ENCODE data around the gene TREX2. TPM values are rescaled to one million over a fixed set of nuclear protein-coding genes. Genes with fewer than 3 reads are reported as not detected.

The TREX2 gene
- total RNA-seq, 1 experiment from 2014 or later = 1.1 TPM

DNA sequence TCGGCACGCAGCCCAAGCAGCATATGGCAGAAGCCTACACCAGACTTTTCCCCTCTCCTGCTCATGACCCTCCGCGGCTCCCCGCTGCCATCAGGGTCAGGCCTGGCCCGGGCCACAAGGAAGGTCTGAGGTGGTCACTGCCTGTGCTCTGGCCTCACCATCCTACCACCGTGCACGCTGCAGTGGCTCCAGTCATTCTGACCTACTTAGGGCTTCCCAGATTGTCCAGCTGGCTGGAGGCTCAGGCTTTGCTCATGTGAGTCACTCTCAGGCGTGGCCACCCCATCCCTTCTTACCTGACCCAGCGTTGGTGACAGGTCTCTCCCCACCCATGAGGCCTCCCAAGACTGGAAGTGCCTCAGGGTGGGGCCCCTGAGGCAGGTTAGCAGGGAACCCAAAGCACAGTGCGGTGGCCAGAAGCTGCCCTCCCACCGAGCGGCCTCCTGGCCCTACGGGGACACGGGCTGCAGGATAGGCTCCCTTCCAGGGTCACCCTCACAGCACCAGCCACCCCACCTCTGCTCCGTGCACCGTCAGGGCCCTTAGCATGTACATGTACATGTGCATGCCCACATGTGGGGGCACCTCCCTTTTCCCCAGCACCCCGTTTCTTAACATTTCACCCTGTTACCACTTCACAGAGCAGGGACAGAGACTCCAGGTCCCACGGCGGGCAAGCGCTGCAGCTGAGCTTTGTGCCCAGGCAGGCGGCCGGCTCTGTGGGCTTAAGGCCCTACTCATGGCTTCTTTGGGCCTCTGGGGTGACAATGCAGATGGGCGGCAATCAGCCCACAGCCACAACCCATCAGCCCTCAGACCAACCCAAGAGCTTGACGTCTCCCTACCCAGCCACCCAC is 2.2 kb downstream of the TREX2 start:
- Histone ChIP-seq H4K8ac (replicated peaks; ENCODE audit: insufficient read length, low read depth, low read length) (no peak overlapping the region), H3K23ac (ENCODE audit: insufficient read length, low read depth, low read length) (no peak overlapping the region), H3K9me3 (ENCODE audit: control insufficient read depth, low read depth, low read length) (peaks cover 6% of the 10 kb centered on the region), H4K20me1 (ENCODE audit: control insufficient read depth, insufficient read depth, insufficient read length) (no peaks in the 10 kb centered on the region), H3K18ac (ENCODE audit: insufficient read length, low read depth, low read length) (no peak overlapping the region), H3K27me3 (ENCODE audit: insufficient read depth, low read length) (no peaks in the 10 kb centered on the region), H3K56ac (ENCODE audit: insufficient read length, low read depth, low read length) (no peak overlapping the region), H3K4me2 (ENCODE audit: insufficient read depth, insufficient read length, low read length) (no peak overlapping the region), H3K79me1 (ENCODE audit: insufficient read depth, low read depth, low read length, poor library complexity, severe bottlenecking) (no peaks in the 10 kb centered on the region), H3K14ac (ENCODE audit: insufficient read depth, low read length) (no peak overlapping the region), H2BK20ac (ENCODE audit: low read depth, low read length, poor library complexity, severe bottlenecking) (no peak overlapping the region), H3T11ph (ENCODE audit: low read length) (no peak overlapping the region), H3K4me1 (ENCODE audit: insufficient read depth, low read length) (no peaks in the 10 kb centered on the region), H4K5ac (ENCODE audit: insufficient read length, low read depth, low read length) (no peak overlapping the region), H4K91ac (ENCODE audit: insufficient read length, low read depth, low read length) (no peak overlapping the region), H3K23me2 (ENCODE audit: insufficient read length, low read depth, low read length, poor library complexity, severe bottlenecking) (no peaks in the 10 kb centered on the region), H2BK12ac (ENCODE audit: insufficient read length, low read depth, low read length) (no peak overlapping the region), H2BK15ac (ENCODE audit: low read depth, low read length) (no peak overlapping the region), H2BK120ac (ENCODE audit: low read depth, low read length, poor library complexity, severe bottlenecking) (no peak overlapping the region), H3K79me2 (ENCODE audit: insufficient read depth, low read length) (no peaks in the 10 kb centered on the region), H3K9ac (ENCODE audit: extremely low read depth, insufficient read length, low read length) (no peak overlapping the region), H3K4ac (ENCODE audit: low read depth, low read length) (no peak overlapping the region), H2AFZ (ENCODE audit: low read length) (no peak overlapping the region), H3K27ac (ENCODE audit: insufficient read length, low read depth, low read length) (no peak overlapping the region), H2BK5ac (ENCODE audit: insufficient read length, low read length) (no peak overlapping the region), H2AK5ac (ENCODE audit: insufficient read length, low read length) (no peak overlapping the region)
- H3K4me1 Mint-ChIP-seq = no peaks in the 10 kb centered on the region
- H3K36me3 Mint-ChIP-seq (ENCODE audit: insufficient read depth in 1 of 3, low read depth in 3 of 3) = peaks cover 0 to 4% (median 3%) of the 10 kb centered on the region in 3 experiments; a peak in 2 of 7 replicates
- no CpG with 5 or more reads among the region's 25 CpGs for WGBS (ENCODE audit: extremely low coverage, insufficient read length, low lambda C conversion rate)
- H3K4me3 Mint-ChIP-seq = no peak overlapping the region
- H3K27me3 Mint-ChIP-seq (ENCODE audit: low read depth) = peaks cover 4% of the 10 kb centered on the region; the same call in 1 of the 2 replicates
- H3K9me3 Mint-ChIP-seq = peaks cover 46 to 63% of the 10 kb centered on the region in 2 experiments
- no peak overlapping the region; a peak in 1 of 7 replicates for H3K27ac Mint-ChIP-seq
- TF ChIP-seq, protein P1, sequence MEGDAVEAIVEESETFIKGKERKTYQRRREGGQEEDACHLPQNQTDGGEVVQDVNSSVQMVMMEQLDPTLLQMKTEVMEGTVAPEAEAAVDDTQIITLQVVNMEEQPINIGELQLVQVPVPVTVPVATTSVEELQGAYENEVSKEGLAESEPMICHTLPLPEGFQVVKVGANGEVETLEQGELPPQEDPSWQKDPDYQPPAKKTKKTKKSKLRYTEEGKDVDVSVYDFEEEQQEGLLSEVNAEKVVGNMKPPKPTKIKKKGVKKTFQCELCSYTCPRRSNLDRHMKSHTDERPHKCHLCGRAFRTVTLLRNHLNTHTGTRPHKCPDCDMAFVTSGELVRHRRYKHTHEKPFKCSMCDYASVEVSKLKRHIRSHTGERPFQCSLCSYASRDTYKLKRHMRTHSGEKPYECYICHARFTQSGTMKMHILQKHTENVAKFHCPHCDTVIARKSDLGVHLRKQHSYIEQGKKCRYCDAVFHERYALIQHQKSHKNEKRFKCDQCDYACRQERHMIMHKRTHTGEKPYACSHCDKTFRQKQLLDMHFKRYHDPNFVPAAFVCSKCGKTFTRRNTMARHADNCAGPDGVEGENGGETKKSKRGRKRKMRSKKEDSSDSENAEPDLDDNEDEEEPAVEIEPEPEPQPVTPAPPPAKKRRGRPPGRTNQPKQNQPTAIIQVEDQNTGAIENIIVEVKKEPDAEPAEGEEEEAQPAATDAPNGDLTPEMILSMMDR (conservative IDR thresholded peaks at IDR 0.05) = no peak
- no peak for DNase-seq

All from H9 (cell line).